ENCODE results near the gene TMEM19.

GRCh38 chr12:71642264-71642663, 43.6 kb upstream of the TMEM19 start:
- TF ChIP-seq CTCF (conservative IDR thresholded peaks at IDR 0.05; ENCODE audit: low read depth, low read length) = no peak
- no peak for TF ChIP-seq EZH2 (IDR thresholded peaks at IDR 0.05; ENCODE audit: borderline replicate concordance, low read depth, low read length, poor library complexity, severe bottlenecking)
